NB4 (cell line): ENCODE data around the gene GRM1.

Experiments
- CTCF ChIP-seq: IDR thresholded peaks from one replicate; pipeline ENCODE4 v1.5.1; 2012; ENCODE audit warnings: low read depth, low read length
- MAX ChIP-seq: IDR thresholded peaks from 2 replicates; pipeline ENCODE4 v1.6.1; 2011; ENCODE audit warnings: low read depth, low read length
- POLR2A ChIP-seq: IDR thresholded peaks from 2 replicates; pipeline ENCODE4 v1.6.1; 2011; ENCODE audit warnings: mild to moderate bottlenecking; ENCODE audit not compliant: insufficient read length; ENCODE audit errors: extremely low read depth

- TF ChIP-seq CTCF (no peak), POLR2A (no peak), MAX (no peak)
Measured at GRCh38 chr6:146364816-146365594, 336.1 kb downstream of the GRM1 start.
